ENCODE data around the gene FGF4.
"Not testable (repeated sequence)": the region's sequence is repeated elsewhere in the genome, so short reads cannot be mapped to it uniquely, and the experiment has no call there.

The FGF4 gene

DNA sequence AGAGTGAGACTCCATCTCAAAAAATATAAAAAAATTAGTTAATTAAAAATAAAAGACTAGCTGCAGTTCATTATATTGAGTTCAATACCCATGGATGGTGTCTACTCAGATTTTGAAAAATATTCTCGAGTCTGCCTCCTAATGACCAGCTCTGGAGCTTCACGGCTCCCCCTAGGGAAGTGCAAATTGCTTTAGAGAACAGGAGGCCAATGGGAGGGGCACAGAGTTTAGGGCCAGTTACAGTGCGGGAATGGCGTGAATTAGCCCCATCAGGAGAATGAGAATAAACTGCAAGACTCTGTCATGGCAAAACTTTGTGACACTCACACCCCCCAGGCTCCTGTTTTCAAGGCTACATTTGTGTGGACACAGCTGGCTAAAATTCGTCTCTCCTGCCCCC lies 4.6 kb downstream of the FGF4 start:
- DNase-seq: no peak

DNA sequence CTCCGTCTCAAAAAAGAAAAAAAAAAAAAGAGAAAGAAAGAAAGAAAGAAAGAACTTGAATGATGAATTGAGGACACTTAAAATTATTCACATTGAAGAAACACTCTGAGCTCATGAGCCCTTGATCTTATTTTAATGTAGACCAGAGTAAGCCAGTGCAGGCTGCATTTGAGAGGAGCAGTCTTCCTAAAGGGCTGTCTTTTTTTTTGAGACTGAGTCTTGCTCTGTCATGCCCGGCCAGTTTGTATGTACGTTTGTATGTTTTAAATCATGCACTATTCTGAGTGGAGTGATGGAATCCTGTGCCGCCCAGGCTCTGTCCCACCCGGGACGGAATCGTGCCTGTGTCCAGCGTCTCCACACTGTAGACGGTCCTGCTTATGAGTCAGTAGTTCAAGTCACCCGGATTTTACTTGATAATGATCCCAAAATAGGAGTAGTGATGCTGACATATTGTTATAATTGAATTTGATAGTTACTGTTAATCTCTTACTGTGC lies 9.6 kb downstream of the FGF4 start:
- DNase-seq: no peak

DNA sequence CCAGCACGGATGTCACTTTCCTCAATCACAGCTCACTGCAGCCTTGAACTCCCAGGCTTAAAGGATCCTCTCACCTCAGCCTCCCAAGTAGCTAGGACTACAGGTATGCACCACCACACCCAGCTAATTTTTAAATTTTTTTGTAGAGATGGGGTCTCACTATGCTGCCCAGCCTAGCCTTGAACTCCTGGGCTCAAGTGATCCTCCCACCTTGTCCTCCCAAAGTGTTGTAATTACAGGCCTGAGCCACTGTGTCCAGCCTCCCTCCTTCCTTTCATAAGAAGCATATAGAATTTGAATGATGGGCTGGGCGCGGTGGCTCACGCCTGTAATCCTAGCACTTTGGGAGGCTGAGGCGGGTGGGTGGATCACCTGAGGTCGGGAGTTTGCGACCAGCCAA lies 10.2 kb downstream of the FGF4 start:
- DNase-seq: not testable (repeated sequence)

DNA sequence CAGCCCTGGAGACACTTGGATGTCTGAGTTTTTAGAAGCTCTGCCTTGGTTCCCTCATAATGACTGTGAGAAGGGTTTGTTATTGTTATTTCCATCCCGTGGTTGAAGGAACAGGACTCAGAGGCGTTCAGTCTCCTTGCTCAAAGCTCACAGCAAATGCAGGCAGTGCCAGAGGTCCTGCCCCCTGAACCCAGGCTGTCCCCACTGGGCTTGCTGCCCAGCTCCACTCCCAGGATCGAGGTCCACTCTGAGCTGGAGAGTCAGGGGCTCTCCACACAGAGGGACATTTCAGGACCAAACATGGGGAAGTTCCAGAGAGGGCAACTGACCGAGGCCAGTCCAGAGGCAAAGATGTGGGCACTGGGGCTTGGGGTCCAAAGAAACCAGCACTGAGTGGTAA lies 14.8 kb downstream of the FGF4 start:
- DNase-seq: no peak

DNA sequence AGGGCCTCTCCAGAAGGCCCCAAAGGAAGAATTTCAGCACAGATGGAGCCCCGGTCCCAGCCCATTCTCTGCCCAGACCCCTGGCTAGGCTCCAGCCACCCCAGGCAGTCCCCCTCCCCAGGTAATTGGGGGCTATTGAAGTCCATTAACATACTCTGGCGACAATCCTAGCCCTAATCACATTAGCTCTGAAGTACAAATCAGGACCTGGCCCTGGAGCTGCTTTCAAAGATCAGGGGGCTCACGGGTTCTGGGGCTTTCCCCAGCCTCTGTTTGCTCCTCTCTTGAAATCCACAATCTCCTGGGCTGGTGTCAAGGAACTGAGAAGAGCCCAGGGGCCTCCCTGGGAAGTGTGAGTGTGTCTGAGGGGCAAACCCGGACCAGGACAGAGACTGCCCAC lies 22.3 kb downstream of the FGF4 start:
- DNase-seq: no peak

DNA sequence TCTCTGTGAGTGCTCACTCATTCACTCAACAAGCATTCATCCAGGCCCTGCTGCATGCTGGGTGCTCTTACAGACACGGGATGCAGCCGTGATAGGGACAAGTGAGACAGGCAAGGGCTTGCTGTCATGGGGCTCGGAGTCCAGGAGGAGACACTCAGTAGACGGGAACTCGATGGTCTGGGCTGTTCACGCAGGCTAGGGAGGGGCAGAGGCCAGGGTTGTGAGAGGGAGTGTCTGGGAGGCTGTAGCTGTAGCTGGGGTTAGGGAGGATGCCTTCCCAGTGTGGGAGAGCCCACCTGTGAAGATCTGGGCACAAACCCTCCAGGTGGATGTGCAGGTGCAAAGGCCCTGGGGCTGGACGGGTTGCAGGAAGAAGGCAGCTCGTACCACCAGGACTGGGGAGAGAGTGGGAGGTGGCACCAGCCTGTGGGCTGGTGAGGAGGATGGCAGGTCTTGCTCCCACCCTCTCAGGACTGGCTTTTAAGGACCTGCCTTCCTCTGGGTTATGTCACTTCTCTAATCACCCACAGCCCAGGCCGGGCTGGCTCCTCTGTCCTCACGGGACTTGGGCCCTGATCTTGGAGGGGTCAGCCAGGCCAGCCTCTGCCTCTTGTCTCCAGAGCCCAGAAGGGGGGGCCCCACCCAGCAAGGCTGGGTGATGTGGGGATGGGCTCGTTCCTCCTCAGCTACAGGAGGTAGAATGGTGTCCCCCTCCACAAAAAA lies 24.1 kb downstream of the FGF4 start:
- DNase-seq: no peak

DNA sequence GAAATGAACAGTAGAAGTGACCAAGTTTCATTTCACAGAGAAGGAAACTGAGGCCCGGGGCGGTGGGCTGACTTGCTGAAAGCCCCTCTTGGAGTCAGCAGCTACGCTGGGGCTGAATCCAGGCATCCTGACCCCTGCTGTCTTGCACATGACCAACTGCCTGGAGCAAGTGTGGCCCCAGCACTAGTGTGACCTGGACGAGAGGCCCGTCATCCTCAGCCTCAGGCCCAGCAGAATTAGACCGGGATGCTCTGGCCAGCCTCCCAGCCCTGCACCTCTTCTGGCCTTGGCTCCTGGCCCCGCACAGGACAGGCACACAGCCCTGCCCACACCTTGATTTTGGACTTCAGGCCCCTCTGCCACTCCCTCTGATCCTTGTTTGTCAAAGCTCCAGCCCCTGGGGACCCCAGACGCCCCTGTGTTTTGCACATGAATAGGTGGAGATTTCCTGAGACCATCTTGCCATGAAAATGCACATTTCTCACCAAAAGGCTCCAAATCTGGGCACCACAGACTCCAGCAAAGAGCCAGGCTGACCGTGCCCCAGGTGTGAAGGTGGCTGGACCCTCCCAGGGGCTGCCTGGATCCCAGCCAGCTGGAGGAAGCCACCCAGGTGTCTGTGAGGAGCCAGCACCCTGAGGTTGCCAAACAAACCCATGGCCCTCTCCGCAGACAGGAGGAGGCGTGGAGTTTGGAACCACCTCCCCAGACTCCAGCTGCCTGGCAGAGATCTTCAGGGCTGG lies 24.9 kb downstream of the FGF4 start:
- no peak for DNase-seq

DNA sequence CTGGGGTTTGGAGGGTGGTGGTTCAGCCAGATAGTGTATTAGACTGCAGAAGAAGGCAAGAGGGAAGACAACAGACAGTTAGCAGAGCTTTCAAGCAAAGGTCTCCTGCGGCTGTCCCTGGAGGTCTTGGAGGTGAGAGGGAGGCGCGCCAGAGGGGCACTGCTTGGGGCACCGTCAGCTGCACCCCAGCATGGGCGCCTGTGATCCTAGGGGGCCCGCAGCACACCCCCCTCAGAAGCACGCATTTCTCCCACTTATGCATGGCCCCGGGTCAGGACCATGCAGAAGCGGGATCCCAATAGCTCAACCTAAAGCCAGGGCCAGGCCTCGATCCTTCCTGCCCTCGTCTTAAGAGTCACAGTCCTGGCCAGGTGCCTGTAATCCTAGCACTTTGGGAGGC lies 26.5 kb downstream of the FGF4 start:
- no peak for DNase-seq

DNA sequence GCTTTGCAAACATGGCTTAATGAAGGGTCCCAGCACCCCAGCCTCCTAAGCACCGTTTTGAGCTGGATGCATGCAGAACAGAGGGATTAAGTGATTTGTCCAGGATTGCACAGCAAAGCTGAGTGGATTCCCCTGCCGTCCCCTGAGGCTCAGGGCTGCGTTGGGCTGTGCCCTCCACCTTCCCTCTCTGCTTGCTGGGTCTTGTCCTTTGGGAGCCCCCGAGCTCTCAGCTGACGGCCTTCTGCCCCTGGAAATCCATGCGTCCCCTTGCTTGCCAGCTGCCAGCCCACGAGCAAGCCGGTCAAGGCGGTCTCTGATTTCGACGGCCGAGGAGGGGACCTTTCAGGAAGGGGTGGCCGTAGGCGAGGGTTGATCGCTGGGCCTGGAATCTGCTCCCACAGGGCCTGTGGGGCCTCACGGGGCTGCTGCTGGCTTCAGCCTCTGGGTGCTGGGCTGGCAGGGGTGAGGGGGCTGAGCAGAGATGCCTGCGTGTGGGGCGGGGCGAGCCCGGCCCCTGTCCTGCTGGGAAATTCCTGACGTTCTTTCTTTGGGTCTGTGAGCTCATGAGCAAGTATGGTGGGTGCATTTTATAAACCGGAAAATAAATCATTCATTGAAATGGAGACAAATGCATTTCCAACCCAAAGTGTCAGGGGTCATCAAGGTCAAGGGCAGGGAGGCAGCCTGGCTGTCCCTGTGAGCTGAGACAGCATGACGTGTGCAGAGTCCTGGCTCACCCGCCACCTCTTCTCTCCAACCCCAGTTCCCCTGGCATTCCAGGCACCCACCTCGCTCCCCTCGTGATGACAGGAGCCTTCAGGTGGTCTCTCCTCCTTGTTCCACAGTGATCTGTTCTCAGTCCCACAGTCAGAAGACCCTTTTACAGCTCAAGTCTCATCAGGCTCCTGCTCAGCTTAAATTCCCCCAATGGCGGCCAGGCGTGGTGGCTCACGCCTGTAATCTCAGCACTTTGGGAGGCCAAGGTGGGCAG lies 28.1 kb downstream of the FGF4 start:
- no peak for DNase-seq

DNA sequence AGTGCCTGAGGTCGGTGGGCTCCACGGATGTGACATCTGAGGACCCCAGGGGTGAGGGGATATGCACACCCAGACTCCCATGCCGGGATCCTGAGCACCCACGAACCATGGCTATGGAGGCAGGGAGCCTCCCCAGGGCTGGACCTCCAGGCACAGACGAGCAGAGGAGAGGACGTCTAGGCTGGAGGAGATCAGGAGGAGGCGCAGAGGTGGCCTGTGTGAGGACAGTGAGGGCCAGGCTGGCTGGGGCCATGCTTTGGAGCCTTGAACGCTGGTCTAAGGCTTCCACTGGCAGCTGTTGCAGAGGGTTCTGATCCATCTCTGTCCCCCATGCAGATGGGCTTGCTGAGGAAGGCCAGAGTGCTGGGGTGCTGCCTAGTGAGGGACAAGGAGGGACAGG lies 29.0 kb downstream of the FGF4 start:
- no peak for DNase-seq

DNA sequence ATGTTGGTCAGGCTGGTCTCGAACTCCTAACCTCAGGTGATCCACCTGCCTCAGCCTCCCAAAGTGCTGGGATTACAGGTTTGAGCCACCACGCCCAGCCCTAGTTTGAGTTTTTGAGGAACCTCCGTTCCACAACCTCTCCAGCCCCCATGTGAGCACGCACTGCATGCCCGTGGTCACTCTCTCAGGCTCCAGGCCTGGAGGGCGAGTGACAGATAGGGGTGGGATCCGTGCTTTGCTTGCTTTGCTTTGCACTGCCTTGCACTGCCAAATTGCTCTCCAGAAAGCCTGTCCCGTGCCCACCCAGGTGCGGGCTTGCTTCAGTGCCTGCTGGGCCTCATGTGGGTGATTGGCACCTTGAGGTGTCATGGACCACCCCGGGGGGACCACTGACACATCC lies 29.9 kb downstream of the FGF4 start:
- DNase-seq: no peak

DNA sequence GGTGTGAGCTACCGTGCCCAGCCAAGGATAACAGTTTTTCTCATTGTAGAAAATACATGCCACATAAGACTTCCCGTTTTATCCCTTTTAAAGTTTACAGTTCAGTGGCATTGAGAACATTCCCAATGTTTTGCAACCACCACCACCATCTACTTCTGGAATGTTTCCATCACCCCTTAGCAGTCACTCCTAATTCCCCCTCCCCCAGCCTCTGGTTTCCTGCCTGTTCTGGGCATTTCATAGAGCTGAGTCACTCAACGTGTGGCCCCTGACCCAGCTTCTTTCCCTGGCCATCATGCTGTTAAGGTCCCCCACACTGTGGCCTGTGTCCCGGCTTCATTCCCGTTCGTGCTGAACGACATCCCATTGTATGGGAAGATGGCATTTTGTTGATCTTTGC lies 30.7 kb downstream of the FGF4 start:
- no peak for DNase-seq

DNA sequence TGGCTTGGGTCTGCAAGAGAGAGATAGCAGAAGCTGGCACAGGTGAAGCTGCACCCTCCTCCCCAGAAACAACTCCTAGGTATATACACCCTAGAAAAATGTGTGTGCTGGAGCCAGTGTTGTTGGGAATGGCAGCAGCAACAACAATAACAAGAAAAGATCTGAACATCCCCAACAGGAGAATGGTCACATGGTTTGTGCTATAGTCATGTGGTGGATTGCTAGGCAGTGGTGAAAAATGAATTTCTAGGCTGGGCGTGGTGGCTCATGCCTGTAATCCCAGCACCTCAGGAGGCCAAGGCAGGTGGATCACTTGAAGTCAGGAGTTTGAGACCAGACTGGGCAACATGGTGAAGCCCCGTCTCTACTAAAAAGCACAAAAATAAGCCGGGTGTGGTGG lies 40.3 kb downstream of the FGF4 start:
- no peak for DNase-seq

DNA sequence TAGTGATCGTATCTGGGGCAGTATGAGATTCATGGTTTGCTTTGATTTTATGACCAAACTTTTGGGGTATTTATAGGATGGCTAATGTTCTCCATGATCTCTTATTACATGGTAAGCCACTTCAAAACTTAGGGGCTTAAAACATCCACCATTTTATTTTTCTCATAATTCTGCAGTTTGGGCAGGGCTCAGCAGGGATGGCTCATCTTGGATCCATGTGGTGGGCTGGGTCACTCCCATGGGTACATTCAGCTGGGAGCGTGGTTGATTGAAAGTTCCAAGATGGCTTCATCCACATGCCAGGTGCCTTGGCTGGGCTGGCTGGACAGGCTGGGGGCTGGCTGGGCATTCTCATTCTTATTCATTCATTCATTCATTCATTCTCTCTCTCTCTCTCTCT lies 40.8 kb downstream of the FGF4 start:
- DNase-seq: no peak

DNA sequence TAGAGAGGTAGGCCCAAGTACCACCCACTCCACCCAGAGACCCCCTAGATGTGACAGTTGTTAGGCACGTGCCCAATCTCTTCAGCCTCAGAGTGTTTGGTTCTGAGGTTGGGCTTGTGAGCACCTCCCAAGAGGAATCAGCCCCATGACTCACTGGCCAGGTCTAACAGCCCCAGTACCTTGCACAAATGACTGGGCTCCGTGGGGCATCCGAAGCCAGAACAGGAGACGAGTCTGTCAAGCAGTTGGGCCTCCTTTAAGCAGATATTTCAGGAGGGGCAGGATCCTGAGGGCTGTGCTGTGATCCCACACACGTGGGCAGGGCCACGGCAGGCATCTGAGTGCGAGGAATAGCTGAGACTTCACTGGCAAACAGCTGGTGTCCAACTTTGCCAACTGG lies 42.2 kb downstream of the FGF4 start:
- DNase-seq: no peak

DNA sequence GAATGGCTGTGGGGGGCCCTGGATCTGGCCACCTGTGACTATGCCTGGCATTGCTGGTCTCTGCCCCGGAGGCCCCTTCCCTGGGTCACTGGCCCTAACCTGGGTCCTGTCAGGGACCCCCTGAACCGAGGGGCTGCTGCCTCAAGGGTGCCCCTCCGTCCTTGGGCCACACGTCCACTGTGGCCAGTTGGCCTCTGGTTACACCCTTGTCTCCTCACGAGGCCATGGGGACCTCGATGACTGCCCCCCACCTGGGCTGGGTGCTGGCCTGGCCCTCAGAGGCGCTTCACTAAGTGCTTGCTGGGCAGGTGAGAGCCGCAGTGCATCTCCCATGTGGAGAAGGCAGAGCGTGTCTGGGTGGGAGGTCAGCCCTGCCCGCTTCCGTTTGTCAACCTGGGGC lies 44.0 kb downstream of the FGF4 start:
- DNase-seq: no peak

DNA sequence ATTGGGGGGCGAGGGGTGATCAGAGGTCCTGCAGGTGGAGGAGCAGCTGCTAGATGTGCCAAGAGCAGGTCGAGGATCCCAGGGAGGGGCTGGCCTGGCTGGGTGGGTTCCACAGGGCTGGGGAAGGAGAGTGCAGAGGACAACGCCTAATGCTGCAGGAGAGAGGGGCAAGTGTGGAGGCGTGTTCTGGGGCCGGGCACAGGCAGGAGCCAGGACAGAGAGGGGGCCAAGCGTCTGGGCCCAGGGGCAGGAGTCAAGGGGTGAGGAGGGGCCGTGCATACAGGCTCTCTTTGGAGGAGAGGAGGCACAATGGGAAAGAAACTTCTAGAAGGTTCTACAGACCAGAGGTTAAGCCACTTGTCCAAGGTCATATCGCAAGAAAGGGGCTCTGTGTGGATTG lies 44.6 kb downstream of the FGF4 start:
- no peak for DNase-seq

DNA sequence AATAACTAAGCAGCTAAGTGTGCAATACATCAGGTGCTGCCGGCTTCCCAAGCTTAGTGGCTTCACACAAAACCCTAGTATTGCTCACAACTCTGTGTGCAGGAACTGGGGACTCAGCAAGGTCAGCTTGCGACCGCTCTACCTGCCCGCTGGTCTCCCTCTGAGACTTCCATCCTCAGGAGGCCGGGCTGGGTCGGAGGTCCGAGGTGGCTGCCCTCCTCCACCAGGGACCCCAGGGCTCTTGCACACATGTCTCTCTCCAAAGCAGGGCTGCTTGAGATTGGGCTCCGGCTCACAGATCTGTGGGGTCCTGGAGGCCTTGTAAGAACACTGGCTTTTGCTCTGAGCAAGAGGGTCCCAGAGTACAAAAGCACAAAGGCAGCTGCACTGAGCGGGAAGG lies 45.9 kb downstream of the FGF4 start:
- no peak for DNase-seq

DNA sequence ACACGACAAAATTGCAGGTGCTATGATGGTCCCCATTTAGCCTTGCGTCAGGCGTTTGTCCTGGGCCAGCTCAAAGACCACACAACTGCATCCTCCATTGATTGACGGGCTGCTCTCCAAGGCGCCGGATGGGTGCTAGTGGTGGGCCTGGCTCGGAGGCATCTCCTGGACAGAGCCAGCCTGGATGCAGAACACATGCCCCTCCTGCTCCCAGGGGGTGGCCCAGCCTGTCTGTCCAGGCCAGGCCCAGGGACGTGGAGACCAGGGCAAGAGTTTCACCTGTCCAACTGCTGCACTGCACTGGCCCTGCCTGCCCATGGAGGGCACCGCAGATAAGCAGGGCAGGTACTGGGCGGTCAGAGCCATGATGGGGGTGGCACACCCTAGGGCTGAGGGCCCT lies 47.9 kb downstream of the FGF4 start:
- no peak for DNase-seq

DNA sequence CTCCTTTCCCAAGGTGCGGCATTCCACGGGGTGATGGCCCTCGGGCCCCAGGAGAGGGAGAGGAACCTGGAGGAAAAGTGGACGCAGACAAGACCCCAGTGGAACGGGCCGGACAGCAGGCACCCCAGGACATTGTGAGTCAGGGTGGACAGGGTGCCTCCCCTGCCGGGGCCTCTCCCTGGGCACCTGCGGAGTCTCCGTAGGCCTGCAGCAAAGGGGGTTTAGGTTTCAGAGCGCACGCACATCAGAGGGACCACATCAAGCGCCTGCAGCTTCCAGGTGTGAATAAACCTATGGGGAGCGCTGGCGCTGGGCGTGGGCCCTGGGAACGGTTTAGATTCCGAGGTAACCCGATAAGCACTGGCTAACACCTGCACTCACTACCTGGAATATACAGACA lies 48.7 kb downstream of the FGF4 start:
- DNase-seq: no peak

DNA sequence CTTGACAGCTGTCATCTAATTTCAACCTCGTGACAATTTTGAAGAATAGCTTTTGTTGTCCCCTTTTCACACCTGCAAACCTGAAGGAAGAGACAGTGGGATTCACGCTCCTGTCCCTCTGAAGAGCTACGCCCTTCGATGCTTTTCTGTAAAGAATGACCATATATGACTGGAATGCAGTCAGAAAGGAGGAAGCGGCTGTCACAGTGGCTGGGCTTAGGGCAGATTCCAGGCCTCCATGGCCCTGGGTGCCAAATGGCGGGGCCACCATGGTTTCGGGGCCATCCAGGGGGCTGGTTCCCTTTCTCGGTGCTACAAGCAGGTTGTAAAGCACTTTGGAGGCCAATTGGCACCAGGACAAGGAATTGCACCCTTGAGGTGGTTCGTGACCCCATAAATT lies 49.1 kb downstream of the FGF4 start:
- no peak for DNase-seq

DNA sequence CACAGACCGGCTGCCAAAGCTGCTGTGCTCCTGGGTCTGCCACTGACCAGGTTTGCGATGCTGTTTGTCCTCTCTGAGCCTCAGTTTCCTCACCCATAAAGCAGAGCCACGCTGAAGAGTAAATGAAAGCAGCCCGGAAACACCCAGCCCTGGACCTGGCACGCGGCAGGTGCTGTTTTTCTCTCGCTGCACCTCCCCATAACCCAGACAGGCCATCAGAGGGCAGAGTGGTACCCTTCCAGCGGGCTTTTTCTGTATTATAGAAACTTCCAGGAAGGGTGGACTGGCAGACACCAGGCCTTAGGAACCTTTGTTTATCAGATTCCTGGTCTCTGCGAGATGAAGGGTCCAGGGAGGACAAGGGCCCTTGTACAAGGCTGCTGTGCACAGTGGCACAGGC lies 53.4 kb downstream of the FGF4 start:
- no peak for DNase-seq

DNA sequence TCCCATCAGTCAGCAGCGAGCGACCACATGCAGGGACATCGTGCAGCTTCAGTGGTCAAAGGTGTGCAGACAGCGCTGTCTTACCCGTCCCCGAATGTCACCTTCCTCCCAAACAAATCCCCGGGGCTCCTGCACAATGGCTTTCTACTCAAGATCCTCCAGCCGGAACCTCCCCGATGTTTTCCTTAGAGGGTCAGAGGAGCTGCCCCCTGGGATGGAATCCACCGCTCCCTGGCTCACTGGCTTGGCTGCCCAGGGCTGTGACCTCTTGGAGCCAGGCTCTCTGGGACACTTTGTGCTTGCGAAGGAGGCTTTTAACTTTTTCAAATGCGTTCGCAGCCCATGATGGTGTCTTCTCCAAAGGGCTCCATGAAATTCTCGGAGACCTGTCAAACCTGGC lies 54.0 kb downstream of the FGF4 start:
- DNase-seq: no peak
